Gastrocnemius medialis (tissue), 4 donors: ENCODE results near the gene SH3RF1. TPM values are rescaled to one million over a fixed set of nuclear protein-coding genes. Genes with fewer than 3 reads are reported as not detected.

Experiments
- ATAC-seq, 2 donors: fragments of 150-250 bp; one replicate each; pipeline ENCODE4 v1.9.1; 2016
- DNase-seq, 2 donors: peaks; one replicate each; pipeline ENCODE4 v3.0.0-alpha.2; 2019
- H3K27ac ChIP-seq, 4 donors: fragments of 200-600 bp; sonication (generic); 1 replicate in 1 of 4; 2 replicates in 3 of 4; pipeline ENCODE4 v1.5.1; 2016 to 2018; ENCODE audit warnings: mild to moderate bottlenecking in 2 of 4, moderate library complexity in 1 of 4
- H3K27me3 ChIP-seq, 3 donors: fragments of 200-600 bp; sonication (generic) in 2 of 3; 1 replicate in 1 of 3; 2 replicates in 2 of 3; pipeline versions ENCODE4 v1.5.1 to v1.6.0; 2016 to 2019; ENCODE audit warnings: mild to moderate bottlenecking in 1 of 3, moderate library complexity in 1 of 3
- H3K36me3 ChIP-seq, 2 donors: fragments of 200-600 bp; sonication (generic) in 1 of 2; one replicate each; pipeline ENCODE4 v1.5.1; 2017 to 2018
- H3K4me1 ChIP-seq, 2 donors: fragments of 200-600 bp; sonication (generic) in 1 of 2; one replicate each; pipeline ENCODE4 v1.5.1; 2016 to 2017; ENCODE audit warnings: mild to moderate bottlenecking in 2 of 2
- H3K4me3 ChIP-seq, 4 donors: fragments of 200-600 bp; sonication (generic) in 3 of 4; 1 replicate in 1 of 4; 2 replicates in 3 of 4; pipeline ENCODE4 v1.5.1; 2016 to 2019; ENCODE audit warnings: mild to moderate bottlenecking in 2 of 4
- H3K9me3 ChIP-seq, 3 donors: fragments of 200-600 bp; sonication (generic) in 2 of 3; 1 replicate in 1 of 3; 2 replicates in 2 of 3; pipeline ENCODE4 v1.5.1; 2016 to 2019
- CTCF ChIP-seq, 5 experiments: fragments of 450-650 bp in 3 of 5; fragments of 200-600 bp in 2 of 5; sonication (generic) in 2 of 5; IDR thresholded peaks in 4 of 5; conservative IDR thresholded peaks in 1 of 5; 1 replicate in 4 of 5; 2 replicates in 1 of 5; pipeline ENCODE4 v1.5.1; 2016 to 2019; ENCODE audit warnings: antibody characterized with exemption in 5 of 5, mild to moderate bottlenecking in 3 of 5, moderate library complexity in 3 of 5
- POLR2A ChIP-seq, 2 donors: fragments of 450-650 bp; IDR thresholded peaks; one replicate each; pipeline ENCODE4 v1.6.1; 2017; ENCODE audit warnings: antibody characterized with exemption in 2 of 2, mild to moderate bottlenecking in 2 of 2, moderate library complexity in 2 of 2
- in situ Hi-C, 4 donors: fragments of 200-750 bp; cut with MboI; loops; one replicate each; pipeline versions ENCODE4 v1.15.0 to v1.8.0; 2017; ENCODE audit warnings: low sequenced_read_pairs in 4 of 4
- intact Hi-C: fragments of 100-400 bp; cut with DNase I; formaldehyde crosslinking; loops from one replicate; pipeline ENCODE4 v1.15.1; 2023; ENCODE audit warnings: low total_unique reads
- total RNA-seq, 4 donors: library from RNA; depleted of rRNA; stranded (reverse); fragments of >200 nt; gene quantifications; one replicate each; pipeline versions ENCODE4 v1.1.0 to v1.2.3, GENCODE V29; 2016

The SH3RF1 gene
- total RNA-seq, 4 donors from 2014 or later = 12.6 to 27.0 (median 13.4) TPM

GRCh38 chr4:169210504-169211118 lies 60.1 kb downstream of the SH3RF1 start:
- Histone ChIP-seq H3K36me3 (no peaks in the 10 kb centered on the region), H3K27ac (no peak overlapping the region), H3K4me1 (peaks cover 0 to 3% of the 10 kb centered on the region in 2 donors), H3K9me3 (no peaks in the 10 kb centered on the region), H3K27me3 (no peaks in the 10 kb centered on the region), H3K4me3 (no peak overlapping the region)
- DNase-seq (no peak), ATAC-seq (no peak)
- TF ChIP-seq POLR2A (IDR thresholded peaks at IDR 0.05) (no peak), CTCF (IDR thresholded peaks at IDR 0.05 in 4 of 5, conservative IDR thresholded peaks at IDR 0.05 in 1 of 5) (no peak)
- intact Hi-C loops = no loop called here
- in situ Hi-C loops = no loop called here

- Histone ChIP-seq H3K27ac (no peak overlapping the region), H3K9me3 (no peaks in the 10 kb centered on the region), H3K4me3 (no peak overlapping the region), H3K36me3 (no peaks in the 10 kb centered on the region), H3K4me1 (peaks cover 0 to 3% of the 10 kb centered on the region in 2 donors), H3K27me3 (no peaks in the 10 kb centered on the region)
- DNase-seq (no peak), ATAC-seq (no peak)
- TF ChIP-seq POLR2A (IDR thresholded peaks at IDR 0.05) = no peak
- TF ChIP-seq CTCF (IDR thresholded peaks at IDR 0.05 in 4 of 5, conservative IDR thresholded peaks at IDR 0.05 in 1 of 5) = no peak
- intact Hi-C loops (no loop called here), in situ Hi-C loops (no loop called here)
Observed at GRCh38 chr4:169209388-169209883, 61.3 kb downstream of the SH3RF1 start.

- ATAC-seq = no peak
- H3K36me3 ChIP-seq = no peaks in the 10 kb centered on the region
- intact Hi-C loops (no loop called here), in situ Hi-C loops (no loop called here)
- DNase-seq = no peak
- H3K4me1 ChIP-seq = peaks cover 8 to 10% of the 10 kb centered on the region in 2 donors
- TF ChIP-seq POLR2A (IDR thresholded peaks at IDR 0.05) (no peak), CTCF (IDR thresholded peaks at IDR 0.05 in 4 of 5, conservative IDR thresholded peaks at IDR 0.05 in 1 of 5) (no peak)
- H3K9me3 ChIP-seq = no peaks in the 10 kb centered on the region
- H3K27me3 ChIP-seq = no peaks in the 10 kb centered on the region
- no peak overlapping the region for H3K27ac ChIP-seq
- H3K4me3 ChIP-seq = no peak overlapping the region
Observed at GRCh38 chr4:169208516-169208915, 62.2 kb downstream of the SH3RF1 start.

- no peak for ATAC-seq
- intact Hi-C loops = no loop called here
- in situ Hi-C loops = no loop called here
- no peak overlapping the region for H3K27ac ChIP-seq
- no peak for TF ChIP-seq POLR2A (IDR thresholded peaks at IDR 0.05)
- no peak for TF ChIP-seq CTCF (IDR thresholded peaks at IDR 0.05 in 4 of 5, conservative IDR thresholded peaks at IDR 0.05 in 1 of 5)
- H3K4me1 ChIP-seq = peaks cover 8 to 12% of the 10 kb centered on the region in 2 donors
- H3K27me3 ChIP-seq = no peaks in the 10 kb centered on the region
- no peak overlapping the region for H3K4me3 ChIP-seq
- DNase-seq = no peak
- no peaks in the 10 kb centered on the region for H3K9me3 ChIP-seq
- no peaks in the 10 kb centered on the region for H3K36me3 ChIP-seq
Observed at GRCh38 chr4:169208090-169208455, 62.7 kb downstream of the SH3RF1 start.
